ENCODE measurements around the gene RTN4.
"Not testable (repeated sequence)": the region's sequence is repeated elsewhere in the genome, so short reads cannot be mapped to it uniquely, and the experiment has no call there.

RTN4 gene

DNA sequence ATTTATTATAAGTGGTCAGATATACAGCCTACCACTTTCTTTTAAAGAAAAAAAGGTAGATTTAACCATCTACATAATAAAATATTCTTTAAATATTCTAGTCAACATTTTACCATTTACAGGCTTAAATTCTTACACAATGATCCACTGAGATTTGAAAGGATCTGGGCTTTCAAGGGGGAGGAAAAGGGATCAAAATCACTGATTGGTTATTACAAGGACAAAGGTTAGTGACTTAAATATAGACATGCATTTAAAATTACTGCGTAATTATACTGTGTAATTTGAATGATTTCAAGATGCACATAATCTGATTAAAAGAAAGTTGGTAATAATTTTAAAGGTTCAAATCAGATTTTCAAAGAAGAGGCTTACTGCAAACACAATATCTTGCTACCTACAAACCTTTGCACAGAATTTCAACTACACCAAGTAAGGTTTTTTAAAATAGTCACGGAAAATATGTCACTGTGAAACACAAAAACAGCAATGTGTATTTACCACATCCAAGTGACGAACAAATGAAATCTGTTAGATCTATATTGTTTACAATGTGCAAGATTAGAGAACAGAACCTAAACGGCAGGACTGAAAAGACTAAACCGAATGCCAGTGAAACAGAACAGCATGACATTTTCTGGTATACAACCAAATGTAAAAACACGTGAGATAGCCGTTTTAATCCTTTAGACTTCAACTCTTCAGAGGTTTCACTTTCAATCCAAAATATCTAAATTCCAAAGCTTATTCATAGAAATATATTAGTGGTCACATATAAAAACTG lies 40.8 kb downstream of the RTN4 start:
- no peak for DNase-seq

DNA sequence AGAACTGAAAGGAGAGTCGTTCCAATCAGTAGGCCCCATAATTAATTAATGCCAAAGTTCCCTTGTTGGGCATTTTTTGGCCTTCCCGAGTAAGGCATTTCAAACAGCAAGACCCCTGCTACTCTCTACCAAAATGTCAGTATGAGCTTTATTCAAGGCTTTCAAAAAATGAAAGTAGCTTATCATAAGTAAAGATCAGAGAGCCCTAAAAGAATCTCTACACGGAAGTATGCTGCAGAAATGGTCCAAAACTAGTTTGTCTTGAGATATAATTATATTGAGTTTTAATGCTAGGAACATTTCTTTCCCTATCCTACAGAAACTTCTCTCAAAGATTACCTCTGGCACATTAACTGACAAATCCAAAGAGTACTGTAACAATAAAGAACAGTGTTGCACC lies 43.9 kb downstream of the RTN4 start:
- DNase-seq: no peak

GRCh38 chr2:55003706-55004639 lies 46.3 kb downstream of the RTN4 start:
- no peak for DNase-seq

- no peak for DNase-seq
Observed at GRCh38 chr2:55001716-55002115, 48.5 kb downstream of the RTN4 start.

- no peak for DNase-seq
Observed at GRCh38 chr2:55000341-55000740, 49.9 kb downstream of the RTN4 start.

DNA sequence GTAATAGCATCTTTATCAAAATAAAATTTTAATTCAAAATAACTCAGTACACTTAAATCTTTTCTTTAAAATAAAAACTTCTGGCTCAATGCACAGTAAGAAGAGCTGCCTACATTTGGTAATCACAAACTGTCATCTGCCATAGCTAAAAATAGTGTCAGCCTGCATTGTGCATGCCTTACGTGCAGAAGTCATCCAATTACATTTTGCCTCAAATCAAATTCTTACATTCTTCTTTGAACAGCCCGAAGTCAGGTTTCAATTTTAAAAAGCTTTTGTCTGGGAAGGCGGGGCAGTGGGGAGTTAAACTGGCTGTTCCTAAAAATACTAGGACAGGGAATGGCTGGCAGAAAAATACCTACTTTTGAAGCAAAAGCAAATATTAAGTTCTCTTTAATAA lies 51.1 kb downstream of the RTN4 start:
- no peak for DNase-seq

DNA sequence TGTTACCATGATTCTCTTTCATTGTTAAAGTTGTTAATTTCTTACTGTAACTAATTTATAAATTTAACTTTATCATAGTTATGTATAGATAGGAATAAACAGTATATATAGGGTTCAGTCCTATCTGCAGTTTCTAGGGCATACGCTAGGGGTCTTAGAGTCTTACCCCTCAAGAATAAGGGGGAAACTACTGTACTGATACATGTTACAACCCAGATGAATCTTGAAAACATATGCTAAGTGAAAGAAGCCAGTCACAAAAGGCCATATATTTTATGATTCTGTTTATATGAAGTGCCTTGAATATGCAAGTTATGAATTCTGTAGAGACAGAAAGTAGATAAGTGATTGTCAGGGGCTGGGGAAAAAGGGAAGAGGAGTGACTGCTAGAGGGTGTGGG lies 52.4 kb downstream of the RTN4 start:
- no peak for DNase-seq

DNA sequence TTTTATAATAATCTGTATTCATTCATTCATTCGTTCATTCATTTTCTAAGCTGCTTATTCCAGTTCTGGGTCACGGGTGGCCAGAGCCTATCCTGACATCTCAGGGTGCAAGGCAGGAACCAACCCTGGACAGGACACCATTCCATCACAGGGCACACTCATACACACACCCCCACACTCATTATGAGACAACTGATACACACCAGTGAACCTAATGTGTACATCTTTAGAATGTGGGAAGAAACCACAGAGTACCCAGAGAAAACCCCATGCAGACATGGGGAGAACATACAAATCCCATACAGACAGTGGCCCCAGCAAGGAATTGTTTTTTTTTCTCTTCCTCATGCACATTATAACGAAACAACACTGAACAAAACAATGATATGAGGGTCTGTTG lies 54.7 kb downstream of the RTN4 start:
- DNase-seq: no peak

- not testable (repeated sequence) for DNase-seq
Observed at GRCh38 chr2:54990694-54991093, 59.6 kb downstream of the RTN4 start.

GRCh38 chr2:54988612-54989011 lies 61.6 kb downstream of the RTN4 start:
- DNase-seq: no peak

GRCh38 chr2:54986264-54986663 lies 64.0 kb downstream of the RTN4 start:
- DNase-seq: no peak

DNA sequence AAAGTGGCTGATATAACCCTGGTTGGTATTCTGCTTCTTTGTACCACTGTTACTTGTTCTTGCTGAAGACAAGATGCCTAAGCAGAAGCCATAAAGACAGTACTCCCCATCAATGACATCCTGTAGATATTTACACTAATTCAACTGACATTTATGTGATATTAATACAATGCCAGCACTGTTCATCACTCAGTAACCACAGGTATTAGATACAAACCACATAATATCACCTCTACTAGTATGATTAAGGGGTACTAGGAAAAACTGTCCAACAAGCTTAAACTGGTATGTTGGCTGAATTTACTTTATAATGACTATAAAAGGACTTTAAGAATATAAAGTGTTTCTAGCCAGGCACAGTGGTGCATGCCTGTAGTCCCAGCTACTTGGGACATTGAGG lies 65.8 kb downstream of the RTN4 start:
- no peak for DNase-seq

DNA sequence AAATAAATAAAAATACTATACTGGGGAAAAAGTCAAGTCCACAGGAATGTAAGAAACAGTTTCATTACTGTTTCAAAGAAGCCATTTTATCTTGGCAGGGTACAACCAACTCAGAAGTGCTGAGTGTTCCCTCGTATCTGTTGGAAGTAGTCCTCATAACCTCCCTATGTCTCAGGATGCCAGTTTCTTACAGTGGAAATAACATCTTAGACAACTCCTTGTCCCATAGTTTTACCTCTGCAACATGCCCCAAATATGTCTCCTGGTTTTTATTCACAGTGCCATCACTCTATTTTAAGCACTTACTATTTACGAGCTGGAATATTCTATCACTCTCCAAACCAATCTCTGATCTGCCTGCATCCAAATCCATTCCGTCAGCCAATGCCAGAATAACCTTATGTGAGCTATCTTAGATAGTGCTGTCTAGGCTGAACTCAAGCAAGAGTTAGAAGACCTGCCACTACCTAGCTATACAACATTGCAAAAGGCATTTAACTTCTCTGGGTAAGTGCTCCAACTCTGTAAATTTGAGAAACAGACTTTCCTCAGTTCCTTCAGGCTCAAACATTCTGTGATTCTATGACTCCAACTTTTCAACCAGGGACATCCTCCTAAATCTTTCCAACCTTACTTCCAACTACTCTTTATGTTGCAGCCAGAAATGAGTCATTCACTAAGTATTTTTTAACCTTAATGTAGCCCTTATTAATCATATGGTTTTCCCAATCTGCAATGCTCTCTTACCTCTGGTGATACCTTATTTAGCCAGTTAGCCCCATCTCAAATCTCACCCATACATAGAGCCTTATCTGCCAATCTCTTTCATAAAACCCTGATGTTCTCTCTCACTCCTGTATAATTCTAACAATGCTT lies 66.7 kb downstream of the RTN4 start:
- no peak for DNase-seq

DNA sequence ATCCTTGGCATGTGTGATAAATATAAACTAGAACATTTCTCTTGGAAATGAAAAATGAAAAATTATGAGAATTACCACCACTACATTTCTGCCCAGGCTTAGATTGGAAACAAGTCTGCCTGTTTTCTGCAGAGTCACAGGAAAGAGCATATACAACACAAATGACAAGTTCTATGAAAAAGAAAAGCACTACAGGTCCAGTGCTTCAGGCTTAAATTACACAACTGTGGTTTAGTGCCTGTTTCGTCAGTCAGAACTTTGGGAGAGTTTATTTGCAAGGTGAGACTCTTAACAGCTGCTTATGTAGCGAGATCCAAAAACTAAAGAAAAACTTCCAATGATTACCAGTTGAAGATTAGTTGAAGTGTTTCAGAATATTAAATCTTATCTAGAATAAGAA lies 68.9 kb downstream of the RTN4 start:
- no peak for DNase-seq

- no peak for DNase-seq
Observed at GRCh38 chr2:54979321-54980044, 70.8 kb downstream of the RTN4 start.

- DNase-seq: no peak
Observed at GRCh38 chr2:54977149-54977548, 73.1 kb downstream of the RTN4 start.

DNA sequence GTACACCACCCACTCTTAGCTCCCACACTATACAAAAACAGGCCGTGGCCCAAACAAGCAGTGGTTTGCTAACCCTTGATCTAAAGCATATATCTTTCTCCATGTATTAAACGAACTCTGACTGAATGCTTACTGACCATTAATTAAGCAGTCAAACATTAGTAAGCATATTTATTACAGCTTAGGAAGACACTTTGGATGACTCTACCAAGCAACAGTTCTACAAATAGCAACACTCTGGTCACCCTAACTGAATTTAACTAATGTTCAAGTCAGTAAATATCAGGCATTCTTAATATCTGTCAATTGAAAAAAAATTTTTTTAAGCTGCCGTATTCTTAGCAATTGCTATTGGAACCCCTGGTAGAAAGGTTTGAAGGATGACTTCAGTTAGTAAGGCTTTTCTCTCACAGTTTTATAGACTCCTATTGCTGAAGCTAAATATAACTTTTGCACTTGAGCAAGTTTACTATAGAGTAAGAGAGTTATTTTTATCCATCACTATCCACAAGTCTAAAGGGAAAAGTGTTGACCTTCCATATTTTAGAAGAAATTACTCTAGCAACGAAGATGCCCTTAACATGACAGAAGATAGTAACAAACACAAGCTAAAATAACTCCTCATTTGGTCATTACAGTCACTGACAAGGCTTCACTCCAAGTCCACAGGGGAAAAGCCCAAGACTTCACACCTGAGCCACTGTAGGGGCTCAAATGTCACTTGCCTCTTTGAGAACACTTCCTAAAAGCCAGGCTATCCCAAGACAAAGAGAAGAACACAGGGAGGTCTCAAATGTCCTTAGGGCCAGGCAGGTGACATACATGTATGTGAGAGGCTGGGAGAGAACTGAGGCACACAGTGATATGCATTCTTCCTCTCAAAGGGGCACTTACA lies 74.4 kb downstream of the RTN4 start:
- DNase-seq: no peak

DNA sequence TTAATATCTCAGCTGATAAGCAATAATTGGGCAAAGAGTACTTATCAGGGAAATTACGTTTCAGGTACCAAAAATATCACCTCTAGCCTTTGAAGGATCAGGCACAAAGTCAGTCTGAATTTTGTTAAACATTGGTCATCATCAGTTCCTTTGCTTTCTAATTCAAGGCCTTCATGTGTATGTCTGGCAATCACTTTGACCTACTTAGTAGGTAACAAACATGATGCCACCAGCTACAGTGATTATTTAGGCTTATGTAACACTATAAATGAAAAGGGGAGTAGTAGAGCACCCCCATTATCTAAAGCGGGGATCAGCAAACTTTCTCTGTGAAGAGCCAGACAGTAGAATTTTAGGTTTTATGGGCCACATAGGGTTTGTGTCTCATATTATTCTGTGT lies 75.1 kb downstream of the RTN4 start:
- DNase-seq: no peak

GRCh38 chr2:54969940-54970338 lies 80.3 kb downstream of the RTN4 start:
- DNase-seq: no peak

DNA sequence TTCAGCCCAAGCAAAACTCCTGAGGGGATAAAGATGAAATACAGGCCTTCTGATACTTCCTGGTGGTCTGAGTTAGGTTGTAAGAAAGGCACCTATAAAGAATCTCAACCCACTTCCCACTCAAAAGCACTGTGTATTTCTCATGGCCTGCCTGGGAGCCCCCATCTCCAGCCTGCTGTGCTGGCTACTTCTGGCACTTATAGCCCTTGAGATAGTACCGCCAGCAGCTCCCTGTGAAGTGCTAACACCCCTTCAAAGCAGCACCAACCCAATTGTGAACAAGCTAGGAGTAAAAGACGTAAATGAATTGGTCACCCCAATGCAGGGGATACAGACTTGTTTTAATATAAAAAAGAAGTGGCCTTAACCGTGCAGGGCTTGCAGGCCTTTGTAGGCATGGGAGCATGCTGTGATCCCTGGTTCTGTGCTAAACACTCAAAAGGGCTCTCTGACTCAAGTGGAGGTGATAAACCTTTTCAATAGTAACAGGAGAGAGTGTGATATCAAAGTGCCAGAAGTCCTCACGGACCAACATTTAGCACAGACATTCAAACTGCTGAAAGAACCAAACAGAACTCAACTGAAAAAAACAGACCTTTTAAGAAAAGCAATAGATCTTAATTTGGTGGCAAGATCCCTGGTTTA lies 80.8 kb downstream of the RTN4 start:
- DNase-seq: no peak

Data from CD4-positive, alpha-beta T cell treated with Interleukin-1 beta for 1 hour (primary cell).